Ammon's horn (tissue), 1 donor: ENCODE measurements around the gene TYR.
"Not testable (repeated sequence)": the region's sequence is repeated elsewhere in the genome, so short reads cannot be mapped to it uniquely, and the experiment has no call there.

ENCODE experiments used
- DNase-seq: peaks from one replicate; pipeline ENCODE4 v3.0.0-alpha.2; 2016; ENCODE audit warnings: low spot score

Gene TYR

GRCh38 chr11:89272540-89273088 lies 94.9 kb downstream of the TYR start:
- not testable (repeated sequence) for DNase-seq

- DNase-seq: not testable (repeated sequence)
Observed at GRCh38 chr11:89273220-89273619, 95.5 kb downstream of the TYR start.

- peak; percentile 79 for DNase-seq
Observed at GRCh38 chr11:89275966-89276365, 98.3 kb downstream of the TYR start.

- DNase-seq: no peak
Observed at GRCh38 chr11:89279176-89279575, 101.5 kb downstream of the TYR start.

- DNase-seq: not testable (repeated sequence)
Observed at GRCh38 chr11:89281032-89281677, 103.5 kb downstream of the TYR start.

GRCh38 chr11:89286601-89287000 lies 108.9 kb downstream of the TYR start:
- DNase-seq: not testable (repeated sequence)

- not testable (repeated sequence) for DNase-seq
Observed at GRCh38 chr11:89288004-89288403, 110.3 kb downstream of the TYR start.

- DNase-seq: no peak
Observed at GRCh38 chr11:89293965-89294679, 116.4 kb downstream of the TYR start.

GRCh38 chr11:89295023-89295422 lies 117.3 kb downstream of the TYR start:
- not testable (repeated sequence) for DNase-seq

GRCh38 chr11:89303029-89303428 lies 125.4 kb downstream of the TYR start:
- not testable (repeated sequence) for DNase-seq

- not testable (repeated sequence) for DNase-seq
Observed at GRCh38 chr11:89308272-89308671, 130.6 kb downstream of the TYR start.

GRCh38 chr11:89309321-89309985 lies 131.8 kb downstream of the TYR start:
- not testable (repeated sequence) for DNase-seq

- not testable (repeated sequence) for DNase-seq
Observed at GRCh38 chr11:89310607-89311006, 132.9 kb downstream of the TYR start.

GRCh38 chr11:89321401-89321800 lies 143.7 kb downstream of the TYR start:
- no peak for DNase-seq

GRCh38 chr11:89327885-89328284 lies 150.2 kb downstream of the TYR start:
- no peak for DNase-seq

GRCh38 chr11:89331940-89332339 lies 154.3 kb downstream of the TYR start:
- not testable (repeated sequence) for DNase-seq

- DNase-seq: peak; percentile 47
Observed at GRCh38 chr11:89333704-89334103, 156.0 kb downstream of the TYR start.

- DNase-seq: not testable (repeated sequence)
Observed at GRCh38 chr11:89337100-89337650, 159.5 kb downstream of the TYR start.

- not testable (repeated sequence) for DNase-seq
Observed at GRCh38 chr11:89338073-89338472, 160.4 kb downstream of the TYR start.

- not testable (repeated sequence) for DNase-seq
Observed at GRCh38 chr11:89340450-89340849, 162.8 kb downstream of the TYR start.

- not testable (repeated sequence) for DNase-seq
Observed at GRCh38 chr11:89342880-89343572, 165.4 kb downstream of the TYR start.
